ENCODE measurements around the gene VIL1. TPM values are rescaled to one million over a fixed set of nuclear protein-coding genes. Genes with fewer than 3 reads are reported as not detected.

Gene VIL1
- total RNA-seq, 1 experiment from 2014 or later = 3.0 TPM

DNA sequence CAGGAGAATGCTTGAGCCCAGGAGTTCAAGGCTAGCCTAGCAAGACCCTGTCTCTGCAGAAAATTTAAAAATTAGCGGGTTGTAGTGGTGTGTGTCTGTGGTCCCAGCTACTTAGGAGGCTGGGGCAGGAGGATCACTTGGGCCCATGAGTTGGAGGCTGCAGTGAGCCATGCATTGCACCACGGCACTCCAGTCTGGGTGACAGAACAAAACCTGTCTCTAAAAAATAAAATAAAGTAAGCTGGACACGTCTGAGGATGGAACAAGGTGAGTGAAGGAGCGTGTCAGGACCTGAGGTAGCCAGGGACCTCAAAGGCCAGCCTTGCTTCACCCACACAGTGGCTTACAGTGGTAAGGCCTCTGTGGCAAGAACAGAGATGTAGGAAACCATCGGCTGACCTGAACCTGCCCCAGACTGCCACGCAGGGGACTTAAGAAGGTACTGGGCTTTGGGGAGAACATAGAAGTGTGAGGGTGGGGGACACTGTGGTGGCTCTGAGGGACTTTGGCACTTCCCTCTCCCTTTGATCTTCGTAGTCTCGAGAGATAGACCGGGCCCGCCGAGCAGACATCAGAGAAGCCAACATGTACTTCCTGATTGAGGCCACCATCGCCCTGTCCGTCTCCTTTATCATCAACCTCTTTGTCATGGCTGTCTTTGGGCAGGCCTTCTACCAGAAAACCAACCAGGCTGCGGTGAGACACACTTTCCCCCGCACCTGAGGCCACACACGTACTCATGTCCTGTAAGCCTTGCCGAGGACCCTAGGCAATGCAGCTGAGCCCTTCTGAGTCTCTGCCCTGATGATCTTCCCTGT, 29.4 kb upstream of the VIL1 start:
- POLR2A ChIA-PET = no interaction called here
- Mint-ChIP-seq H3K27me3 (ENCODE audit: low read depth) (peaks cover 35% of the 10 kb centered on the region), H3K4me3 (no peak overlapping the region), H3K27ac (no peak overlapping the region), H3K9me3 (no peaks in the 10 kb centered on the region), H3K4me1 (peaks cover 15% of the 10 kb centered on the region), H3K36me3 (no peaks in the 10 kb centered on the region)
- no peak for DNase-seq (ENCODE audit: low spot score)
- no peak for ATAC-seq
- TF ChIP-seq ZNF671 (CRISPR knock-in tag; IDR thresholded peaks at IDR 0.05) = no peak
- TF ChIP-seq, protein P1, sequence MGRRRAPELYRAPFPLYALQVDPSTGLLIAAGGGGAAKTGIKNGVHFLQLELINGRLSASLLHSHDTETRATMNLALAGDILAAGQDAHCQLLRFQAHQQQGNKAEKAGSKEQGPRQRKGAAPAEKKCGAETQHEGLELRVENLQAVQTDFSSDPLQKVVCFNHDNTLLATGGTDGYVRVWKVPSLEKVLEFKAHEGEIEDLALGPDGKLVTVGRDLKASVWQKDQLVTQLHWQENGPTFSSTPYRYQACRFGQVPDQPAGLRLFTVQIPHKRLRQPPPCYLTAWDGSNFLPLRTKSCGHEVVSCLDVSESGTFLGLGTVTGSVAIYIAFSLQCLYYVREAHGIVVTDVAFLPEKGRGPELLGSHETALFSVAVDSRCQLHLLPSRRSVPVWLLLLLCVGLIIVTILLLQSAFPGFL (CRISPR knock-in tag; IDR thresholded peaks at IDR 0.05; ENCODE audit: borderline replicate concordance) = peak; percentile 28; the same call in 1 of the 2 replicates
- CTCF ChIA-PET = no interaction called here

DNA sequence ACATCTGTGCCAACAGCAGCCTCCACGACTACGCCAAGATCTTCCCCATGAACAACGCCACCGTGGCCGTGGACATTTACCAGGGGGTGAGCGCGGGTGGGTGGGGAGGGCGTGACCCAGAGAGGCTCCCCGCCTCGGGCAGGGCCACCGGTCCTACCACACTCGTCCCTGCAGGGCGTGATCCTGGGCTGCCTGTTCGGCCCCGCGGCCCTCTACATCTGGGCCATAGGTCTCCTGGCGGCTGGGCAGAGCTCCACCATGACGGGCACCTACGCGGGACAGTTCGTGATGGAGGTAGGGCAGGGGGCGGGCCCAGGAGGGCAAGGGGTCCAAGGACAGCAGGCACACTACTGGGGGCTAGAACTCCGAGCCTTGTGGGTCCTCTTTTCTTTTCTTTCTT, 27.7 kb upstream of the VIL1 start:
- H3K9me3 Mint-ChIP-seq = no peaks in the 10 kb centered on the region
- no peak overlapping the region for H3K4me3 Mint-ChIP-seq
- ATAC-seq (no peak), DNase-seq (ENCODE audit: low spot score) (no peak)
- peaks cover 30% of the 10 kb centered on the region for H3K27me3 Mint-ChIP-seq (ENCODE audit: low read depth)
- TF ChIP-seq, protein P2, sequence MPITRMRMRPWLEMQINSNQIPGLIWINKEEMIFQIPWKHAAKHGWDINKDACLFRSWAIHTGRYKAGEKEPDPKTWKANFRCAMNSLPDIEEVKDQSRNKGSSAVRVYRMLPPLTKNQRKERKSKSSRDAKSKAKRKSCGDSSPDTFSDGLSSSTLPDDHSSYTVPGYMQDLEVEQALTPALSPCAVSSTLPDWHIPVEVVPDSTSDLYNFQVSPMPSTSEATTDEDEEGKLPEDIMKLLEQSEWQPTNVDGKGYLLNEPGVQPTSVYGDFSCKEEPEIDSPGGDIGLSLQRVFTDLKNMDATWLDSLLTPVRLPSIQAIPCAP (CRISPR knock-in tag; IDR thresholded peaks at IDR 0.05) = no peak
- TF ChIP-seq, protein P3, sequence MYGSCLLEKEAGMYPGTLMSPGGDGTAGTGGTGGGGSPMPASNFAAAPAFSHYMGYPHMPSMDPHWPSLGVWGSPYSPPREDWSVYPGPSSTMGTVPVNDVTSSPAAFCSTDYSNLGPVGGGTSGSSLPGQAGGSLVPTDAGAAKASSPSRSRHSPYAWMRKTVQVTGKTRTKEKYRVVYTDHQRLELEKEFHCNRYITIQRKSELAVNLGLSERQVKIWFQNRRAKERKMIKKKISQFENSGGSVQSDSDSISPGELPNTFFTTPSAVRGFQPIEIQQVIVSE (CRISPR knock-in tag; IDR thresholded peaks at IDR 0.05; ENCODE audit: borderline replicate concordance) = no peak
- TF ChIP-seq SP1 (CRISPR knock-in tag; conservative IDR thresholded peaks at IDR 0.05) (no peak), GRHL2 (CRISPR knock-in tag; IDR thresholded peaks at IDR 0.05; ENCODE audit: insufficient replicate concordance, severe bottlenecking) (no peak), HMGXB4 (CRISPR knock-in tag; IDR thresholded peaks at IDR 0.05) (no peak), CREB1 (CRISPR knock-in tag; IDR thresholded peaks at IDR 0.05) (no peak), NR2C2 (CRISPR knock-in tag; IDR thresholded peaks at IDR 0.05) (no peak), KAT7 (CRISPR knock-in tag; IDR thresholded peaks at IDR 0.05; ENCODE audit: borderline replicate concordance) (no peak), JUN (CRISPR knock-in tag; IDR thresholded peaks at IDR 0.05) (no peak), FOXP1 (CRISPR knock-in tag; IDR thresholded peaks at IDR 0.05; ENCODE audit: borderline replicate concordance) (no peak), RORB (CRISPR knock-in tag; IDR thresholded peaks at IDR 0.05) (no peak), EMX1 (CRISPR knock-in tag; IDR thresholded peaks at IDR 0.05) (no peak), SMAD3 (CRISPR knock-in tag; IDR thresholded peaks at IDR 0.05; ENCODE audit: borderline replicate concordance) (no peak)
- TF ChIP-seq, protein P4, sequence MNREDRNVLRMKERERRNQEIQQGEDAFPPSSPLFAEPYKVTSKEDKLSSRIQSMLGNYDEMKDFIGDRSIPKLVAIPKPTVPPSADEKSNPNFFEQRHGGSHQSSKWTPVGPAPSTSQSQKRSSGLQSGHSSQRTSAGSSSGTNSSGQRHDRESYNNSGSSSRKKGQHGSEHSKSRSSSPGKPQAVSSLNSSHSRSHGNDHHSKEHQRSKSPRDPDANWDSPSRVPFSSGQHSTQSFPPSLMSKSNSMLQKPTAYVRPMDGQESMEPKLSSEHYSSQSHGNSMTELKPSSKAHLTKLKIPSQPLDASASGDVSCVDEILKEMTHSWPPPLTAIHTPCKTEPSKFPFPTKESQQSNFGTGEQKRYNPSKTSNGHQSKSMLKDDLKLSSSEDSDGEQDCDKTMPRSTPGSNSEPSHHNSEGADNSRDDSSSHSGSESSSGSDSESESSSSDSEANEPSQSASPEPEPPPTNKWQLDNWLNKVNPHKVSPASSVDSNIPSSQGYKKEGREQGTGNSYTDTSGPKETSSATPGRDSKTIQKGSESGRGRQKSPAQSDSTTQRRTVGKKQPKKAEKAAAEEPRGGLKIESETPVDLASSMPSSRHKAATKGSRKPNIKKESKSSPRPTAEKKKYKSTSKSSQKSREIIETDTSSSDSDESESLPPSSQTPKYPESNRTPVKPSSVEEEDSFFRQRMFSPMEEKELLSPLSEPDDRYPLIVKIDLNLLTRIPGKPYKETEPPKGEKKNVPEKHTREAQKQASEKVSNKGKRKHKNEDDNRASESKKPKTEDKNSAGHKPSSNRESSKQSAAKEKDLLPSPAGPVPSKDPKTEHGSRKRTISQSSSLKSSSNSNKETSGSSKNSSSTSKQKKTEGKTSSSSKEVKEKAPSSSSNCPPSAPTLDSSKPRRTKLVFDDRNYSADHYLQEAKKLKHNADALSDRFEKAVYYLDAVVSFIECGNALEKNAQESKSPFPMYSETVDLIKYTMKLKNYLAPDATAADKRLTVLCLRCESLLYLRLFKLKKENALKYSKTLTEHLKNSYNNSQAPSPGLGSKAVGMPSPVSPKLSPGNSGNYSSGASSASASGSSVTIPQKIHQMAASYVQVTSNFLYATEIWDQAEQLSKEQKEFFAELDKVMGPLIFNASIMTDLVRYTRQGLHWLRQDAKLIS (CRISPR knock-in tag; IDR thresholded peaks at IDR 0.05; ENCODE audit: borderline replicate concordance) = no peak
- H3K4me1 Mint-ChIP-seq = peaks cover 21% of the 10 kb centered on the region
- H3K36me3 Mint-ChIP-seq = no peaks in the 10 kb centered on the region
- ChIA-PET CTCF (no interaction called here), POLR2A (no interaction called here)
- H3K27ac Mint-ChIP-seq = no peak overlapping the region
